ENCODE data around the gene ANXA9. TPM values are rescaled to one million over a fixed set of nuclear protein-coding genes. Genes with fewer than 3 reads are reported as not detected.

ANXA9 gene
- total RNA-seq, 1 donor = 0.10 TPM

DNA sequence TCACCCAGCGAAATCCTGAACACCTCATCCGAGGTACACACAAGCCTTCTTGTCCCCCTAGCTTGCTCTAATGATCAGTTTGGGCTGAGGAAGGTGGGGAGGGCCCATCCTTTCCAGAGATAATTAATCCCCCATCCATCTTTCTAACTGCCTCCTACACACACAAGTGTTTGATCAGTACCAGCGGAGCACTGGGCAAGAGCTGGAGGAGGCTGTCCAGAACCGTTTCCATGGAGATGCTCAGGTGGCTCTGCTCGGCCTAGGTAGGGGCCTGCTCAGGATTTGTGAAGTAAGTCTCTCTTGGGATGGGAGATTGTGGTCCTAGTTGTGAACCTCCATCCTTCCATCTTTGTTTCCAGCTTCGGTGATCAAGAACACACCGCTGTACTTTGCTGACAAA is 5.8 kb downstream of the ANXA9 start:
- H3K4me1 ChIP-seq (ENCODE audit: insufficient read depth, low read length) = no peaks in the 10 kb centered on the region

DNA sequence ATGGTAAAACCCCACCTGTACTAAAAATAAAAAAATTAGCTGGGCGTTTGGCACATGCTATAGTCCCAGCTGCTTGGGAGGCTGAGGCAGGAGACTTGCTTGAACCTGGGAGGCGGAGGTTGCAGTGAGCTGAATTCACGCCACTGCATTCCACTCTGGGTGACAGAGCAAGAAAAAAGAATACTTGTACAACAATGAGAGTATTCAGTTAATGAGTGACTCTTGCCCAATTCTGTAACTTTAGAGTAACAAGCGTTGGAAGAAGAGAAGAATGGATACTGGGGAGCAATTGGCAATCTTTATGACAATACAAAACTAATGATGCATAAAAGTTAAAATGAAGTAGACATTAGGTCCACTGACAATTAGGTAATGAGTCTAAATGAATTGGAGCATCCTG is 10.5 kb downstream of the ANXA9 start:
- no peak overlapping the region for H3K4me3 ChIP-seq (ENCODE audit: low read length)
- no peaks in the 10 kb centered on the region for H3K27me3 ChIP-seq (ENCODE audit: insufficient read depth, low read length)
- H3K4me1 ChIP-seq (ENCODE audit: insufficient read depth, low read length) = no peaks in the 10 kb centered on the region

More for the DNA sequence above, 5.8 kb downstream of the ANXA9 start:
- Histone ChIP-seq H3K9me3 (ENCODE audit: low read depth, low read length) (no peaks in the 10 kb centered on the region), H3K4me3 (ENCODE audit: low read length) (no peak overlapping the region), H3K27me3 (ENCODE audit: insufficient read depth, low read length) (no peaks in the 10 kb centered on the region)

DNA sequence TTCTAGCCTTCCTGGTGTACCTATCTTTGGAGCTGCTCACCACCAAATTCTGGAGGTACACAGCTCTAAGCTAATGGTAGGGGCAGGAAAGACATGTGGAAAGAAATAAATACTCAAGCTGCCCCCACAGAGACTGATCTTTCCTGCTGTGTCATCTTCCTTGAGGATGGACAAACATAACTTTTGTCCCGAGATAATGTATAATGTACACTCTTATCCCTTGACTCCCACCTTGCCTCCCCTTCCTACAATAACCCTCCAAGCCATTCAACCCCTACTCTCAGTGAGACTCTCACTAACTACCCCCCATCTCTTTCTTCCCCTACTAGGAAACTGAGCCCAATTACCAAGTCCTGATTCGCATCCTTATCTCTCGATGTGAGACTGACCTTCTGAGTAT is 12.2 kb downstream of the ANXA9 start:
- H3K27me3 ChIP-seq (ENCODE audit: insufficient read depth, low read length) = no peaks in the 10 kb centered on the region
- no peaks in the 10 kb centered on the region for H3K9me3 ChIP-seq (ENCODE audit: low read depth, low read length)
- H3K4me3 ChIP-seq (ENCODE audit: low read length) = no peak overlapping the region
- H3K4me1 ChIP-seq (ENCODE audit: insufficient read depth, low read length) = peaks cover 5% of the 10 kb centered on the region

More for the DNA sequence above, 10.5 kb downstream of the ANXA9 start:
- no peaks in the 10 kb centered on the region for H3K9me3 ChIP-seq (ENCODE audit: low read depth, low read length)

DNA sequence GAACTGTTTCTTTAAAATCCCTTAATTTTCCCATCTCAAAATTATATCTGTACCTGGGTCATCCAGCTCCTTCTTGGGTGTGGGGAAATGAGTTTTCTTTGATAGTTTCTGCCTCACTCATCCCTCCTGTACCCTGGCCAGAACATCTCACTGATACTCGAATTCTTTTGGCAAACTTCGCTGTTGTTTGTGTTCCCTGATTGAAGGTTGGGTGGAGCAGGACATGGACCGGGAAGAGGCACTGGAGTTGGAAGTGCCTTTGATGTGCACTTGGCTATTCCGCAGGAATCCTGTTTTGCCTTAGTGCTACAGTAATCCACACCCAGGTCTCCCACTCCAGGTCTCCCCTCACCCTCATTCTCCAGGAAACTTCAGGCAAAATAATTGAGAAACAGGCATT is 13.4 kb downstream of the ANXA9 start:
- Histone ChIP-seq H3K4me3 (ENCODE audit: low read length) (no peak overlapping the region), H3K9me3 (ENCODE audit: low read depth, low read length) (no peaks in the 10 kb centered on the region), H3K4me1 (ENCODE audit: insufficient read depth, low read length) (peaks cover 17% of the 10 kb centered on the region), H3K27me3 (ENCODE audit: insufficient read depth, low read length) (no peaks in the 10 kb centered on the region)

DNA sequence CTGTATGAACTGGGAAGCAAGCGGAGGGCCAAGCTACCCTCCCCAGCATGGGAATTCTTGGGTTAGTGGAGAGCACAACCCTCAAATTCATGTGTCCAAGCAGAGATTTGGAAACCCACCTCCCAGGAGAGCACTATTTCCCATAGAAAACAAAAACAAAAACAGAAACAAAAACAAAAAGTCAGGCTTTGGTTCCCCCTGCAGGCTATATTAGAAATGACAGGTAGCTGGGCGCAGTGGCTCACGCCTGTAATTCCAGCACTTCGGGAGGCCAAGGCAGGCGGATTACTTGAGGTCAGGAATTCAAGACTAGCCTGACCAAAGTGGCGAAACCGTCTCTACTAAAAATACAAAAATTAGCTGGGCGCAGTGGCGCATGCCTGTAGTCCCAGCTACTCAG is 13.8 kb downstream of the ANXA9 start:
- Histone ChIP-seq H3K4me3 (ENCODE audit: low read length) (no peak overlapping the region), H3K4me1 (ENCODE audit: insufficient read depth, low read length) (peaks cover 22% of the 10 kb centered on the region), H3K27me3 (ENCODE audit: insufficient read depth, low read length) (no peaks in the 10 kb centered on the region), H3K9me3 (ENCODE audit: low read depth, low read length) (no peaks in the 10 kb centered on the region)

DNA sequence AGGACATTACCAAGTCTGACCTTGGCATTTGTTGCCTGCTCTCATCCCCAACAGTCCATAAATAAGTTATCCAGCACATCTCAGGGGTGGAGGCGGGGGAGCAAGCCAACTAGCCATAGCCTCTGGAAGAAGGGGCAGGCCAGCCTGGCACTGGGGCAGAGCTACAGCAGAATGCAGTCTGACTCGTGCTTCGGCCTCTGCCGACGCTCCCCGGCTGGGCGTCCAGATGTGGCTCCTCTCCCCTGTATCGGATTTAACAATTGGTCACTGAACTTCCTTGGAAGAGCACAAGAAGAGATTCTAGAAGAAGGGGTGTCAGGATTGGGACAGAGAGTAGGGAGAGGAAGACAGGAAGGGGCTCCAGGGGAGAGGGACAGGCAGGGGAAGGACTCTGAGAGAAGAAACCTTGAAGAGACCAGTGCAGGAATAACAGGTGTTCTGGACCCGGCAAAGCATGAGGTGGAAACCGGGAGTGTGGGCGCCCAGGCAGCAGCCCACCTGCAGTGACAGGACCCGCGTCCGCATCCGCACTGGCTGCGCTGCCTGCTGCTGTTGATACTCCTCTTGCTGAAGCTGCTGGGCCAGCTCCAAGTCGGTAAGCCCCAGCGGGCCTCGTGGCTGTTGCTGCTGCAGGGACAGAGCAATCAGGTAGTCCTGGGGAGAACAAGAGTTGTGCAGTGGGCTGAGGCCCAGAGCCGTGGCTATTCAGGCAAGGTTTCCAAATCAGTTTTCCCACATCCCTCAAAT is 15.2 kb downstream of the ANXA9 start:
- H3K4me1 ChIP-seq (ENCODE audit: insufficient read depth, low read length) = peaks cover 36% of the 10 kb centered on the region
- no peak overlapping the region for H3K4me3 ChIP-seq (ENCODE audit: low read length)
- H3K9me3 ChIP-seq (ENCODE audit: low read depth, low read length) = no peaks in the 10 kb centered on the region
- no peaks in the 10 kb centered on the region for H3K27me3 ChIP-seq (ENCODE audit: insufficient read depth, low read length)

DNA sequence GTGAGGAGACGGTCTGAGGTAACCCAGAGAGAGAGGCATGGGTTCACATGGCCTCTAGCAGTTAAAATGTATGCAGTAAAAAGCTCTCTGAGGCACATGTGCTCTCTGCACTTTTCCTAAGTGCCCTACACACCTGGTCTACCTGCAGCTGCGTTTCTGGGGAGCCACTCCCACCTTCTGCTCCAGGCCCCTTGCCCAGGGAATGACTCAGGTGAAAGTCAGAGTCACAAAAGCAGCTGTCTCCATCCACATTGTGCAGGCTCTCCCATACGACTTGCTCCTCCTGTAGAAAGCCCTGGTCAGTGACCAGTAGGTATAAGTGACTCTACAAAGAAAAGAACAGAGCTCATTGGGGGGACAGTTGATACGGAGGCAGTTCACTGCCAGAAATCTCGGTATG is 15.9 kb downstream of the ANXA9 start:
- Histone ChIP-seq H3K4me3 (ENCODE audit: low read length) (no peak overlapping the region), H3K9me3 (ENCODE audit: low read depth, low read length) (no peaks in the 10 kb centered on the region), H3K27me3 (ENCODE audit: insufficient read depth, low read length) (no peaks in the 10 kb centered on the region)

DNA sequence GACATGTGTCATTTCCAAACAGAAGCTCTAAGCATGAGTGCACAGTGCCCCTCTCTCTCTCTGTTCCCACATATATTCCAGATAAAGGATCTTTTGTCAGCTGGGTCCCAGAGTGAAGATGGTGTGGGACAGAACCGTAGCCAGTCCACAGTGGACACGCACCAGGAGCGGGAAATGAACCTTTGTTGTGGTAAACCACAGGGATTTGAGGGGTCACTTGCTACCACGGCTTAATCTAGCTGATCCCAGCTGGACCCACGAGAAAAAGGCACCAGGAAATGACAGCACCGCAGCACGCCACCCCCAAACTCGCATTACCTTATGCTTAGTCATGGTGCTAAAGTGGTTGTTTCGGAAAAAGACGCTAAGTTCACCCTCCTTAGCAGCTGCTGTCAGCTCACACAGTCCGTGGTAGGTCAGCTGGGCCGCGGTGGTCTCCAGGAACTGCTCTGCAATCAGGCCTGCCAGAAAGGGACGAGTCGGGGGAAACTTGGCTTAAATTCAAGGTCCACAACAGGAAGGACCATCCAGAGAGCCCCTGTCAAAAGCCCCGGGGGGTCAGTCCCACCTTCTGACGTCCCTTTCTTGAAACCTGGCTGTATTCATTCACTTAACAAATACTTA is 17.1 kb downstream of the ANXA9 start:
- no peaks in the 10 kb centered on the region for H3K9me3 ChIP-seq (ENCODE audit: low read depth, low read length)
- H3K27me3 ChIP-seq (ENCODE audit: insufficient read depth, low read length) = no peaks in the 10 kb centered on the region
- H3K4me3 ChIP-seq (ENCODE audit: low read length) = no peak overlapping the region
- peaks cover 54% of the 10 kb centered on the region for H3K4me1 ChIP-seq (ENCODE audit: insufficient read depth, low read length)

More for the DNA sequence above, 15.9 kb downstream of the ANXA9 start:
- peaks cover 42% of the 10 kb centered on the region for H3K4me1 ChIP-seq (ENCODE audit: insufficient read depth, low read length)

DNA sequence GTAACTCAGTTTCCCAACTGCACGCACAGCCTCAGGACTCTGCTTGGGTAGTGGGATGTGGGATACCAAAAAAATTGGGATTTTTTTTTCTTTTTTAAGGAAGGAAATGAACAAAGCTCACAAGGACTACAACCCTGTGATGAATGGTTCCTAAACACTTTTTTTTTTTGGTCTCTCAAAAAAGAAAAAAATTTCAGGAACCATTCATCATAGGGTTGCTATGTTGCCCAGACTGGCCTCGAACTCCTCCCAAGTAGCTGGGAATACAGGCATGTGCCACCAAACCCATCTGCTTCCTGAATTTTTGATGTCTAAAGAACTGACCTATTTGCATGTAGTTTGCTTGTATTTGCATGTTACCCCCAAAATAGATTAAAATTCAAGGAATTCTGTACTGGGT is 17.8 kb downstream of the ANXA9 start:
- Histone ChIP-seq H3K4me1 (ENCODE audit: insufficient read depth, low read length) (peaks cover 62% of the 10 kb centered on the region), H3K27me3 (ENCODE audit: insufficient read depth, low read length) (no peaks in the 10 kb centered on the region), H3K4me3 (ENCODE audit: low read length) (no peak overlapping the region), H3K9me3 (ENCODE audit: low read depth, low read length) (no peaks in the 10 kb centered on the region)

DNA sequence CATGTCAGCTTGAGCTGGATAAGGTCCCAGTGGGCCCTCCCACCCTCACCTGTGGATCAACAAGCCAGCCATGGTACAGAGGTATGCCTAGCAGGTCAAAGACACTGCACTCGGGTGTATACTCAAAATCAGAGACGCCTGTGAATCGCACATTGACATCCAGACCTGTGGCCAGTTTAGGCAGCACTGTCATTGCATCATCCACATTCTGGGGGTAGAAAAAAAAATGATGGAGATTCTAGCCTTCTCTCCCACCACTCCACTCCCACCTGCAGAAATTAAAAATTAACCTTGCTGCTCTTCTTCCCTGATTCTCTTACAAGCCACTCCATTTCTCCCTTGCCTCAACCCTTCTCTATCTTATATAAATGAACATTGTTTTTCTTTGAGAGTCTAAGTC is 18.3 kb downstream of the ANXA9 start:
- no peak overlapping the region for H3K4me3 ChIP-seq (ENCODE audit: low read length)
- peaks cover 67% of the 10 kb centered on the region for H3K4me1 ChIP-seq (ENCODE audit: insufficient read depth, low read length)
- H3K27me3 ChIP-seq (ENCODE audit: insufficient read depth, low read length) = no peaks in the 10 kb centered on the region
- H3K9me3 ChIP-seq (ENCODE audit: low read depth, low read length) = no peaks in the 10 kb centered on the region

DNA sequence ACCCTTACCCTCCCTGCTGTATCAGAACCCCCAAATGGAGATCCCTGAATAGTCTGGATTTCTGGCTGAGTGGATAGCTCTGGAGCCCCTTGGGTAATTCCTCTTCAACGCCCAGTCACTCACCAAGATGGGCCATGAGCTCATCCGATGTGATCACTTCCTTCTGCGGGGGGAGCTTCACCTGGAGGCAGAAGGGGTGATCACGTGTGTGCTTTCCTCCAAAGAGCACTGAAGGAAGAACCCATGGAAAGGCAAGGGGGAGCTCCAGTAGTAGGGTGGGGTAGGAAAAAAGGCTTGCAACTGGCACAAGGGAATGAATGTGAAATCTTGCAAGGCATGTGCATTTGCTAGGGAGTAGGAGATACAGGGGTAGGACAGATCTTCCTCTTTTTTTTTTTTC is 19.5 kb downstream of the ANXA9 start:
- no peaks in the 10 kb centered on the region for H3K27me3 ChIP-seq (ENCODE audit: insufficient read depth, low read length)
- H3K4me3 ChIP-seq (ENCODE audit: low read length) = no peak overlapping the region
- no peaks in the 10 kb centered on the region for H3K9me3 ChIP-seq (ENCODE audit: low read depth, low read length)
- H3K4me1 ChIP-seq (ENCODE audit: insufficient read depth, low read length) = peaks cover 79% of the 10 kb centered on the region

DNA sequence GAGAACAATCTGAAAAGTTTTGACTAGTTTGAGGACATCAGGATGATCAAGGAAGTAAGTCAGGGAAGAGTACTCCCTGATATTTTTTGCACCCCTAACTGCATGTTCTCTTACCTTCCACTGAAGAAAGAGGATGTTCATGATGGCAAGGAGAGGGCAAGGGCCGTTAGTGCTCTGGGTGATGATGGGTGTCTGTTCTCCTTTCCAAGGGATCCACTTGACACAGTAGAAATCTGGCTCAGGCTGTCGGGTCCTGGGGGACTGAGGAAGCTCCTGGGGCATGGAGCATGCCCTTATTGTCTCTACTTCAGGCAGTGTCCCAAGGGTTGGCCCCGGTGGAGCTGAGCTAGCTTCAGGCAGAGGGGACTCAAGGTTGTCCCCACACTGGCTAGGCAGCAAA is 20.0 kb downstream of the ANXA9 start:
- Histone ChIP-seq H3K9me3 (ENCODE audit: low read depth, low read length) (no peaks in the 10 kb centered on the region), H3K4me1 (ENCODE audit: insufficient read depth, low read length) (peaks cover 83% of the 10 kb centered on the region), H3K4me3 (ENCODE audit: low read length) (no peak overlapping the region), H3K27me3 (ENCODE audit: insufficient read depth, low read length) (no peaks in the 10 kb centered on the region)

DNA sequence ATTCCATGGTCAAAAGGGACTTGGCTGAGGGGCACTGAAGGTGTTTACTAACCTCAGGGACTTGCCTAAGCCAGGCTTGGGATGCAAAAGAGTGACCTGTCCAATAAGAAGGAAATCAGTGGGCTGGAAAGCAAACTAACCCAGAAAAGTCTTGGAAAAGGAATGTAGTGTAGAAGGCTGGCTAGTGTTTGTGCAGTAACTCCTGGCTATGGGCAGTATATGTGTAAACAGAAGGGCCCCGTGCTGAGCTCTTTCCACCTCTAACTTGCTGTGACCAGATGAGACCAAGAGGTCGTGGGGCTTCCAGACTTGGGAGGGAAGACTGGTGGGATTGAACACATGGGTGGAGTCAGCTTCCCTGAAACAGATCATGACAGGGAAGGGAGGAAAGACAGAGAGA is 20.5 kb downstream of the ANXA9 start:
- Histone ChIP-seq H3K4me3 (ENCODE audit: low read length) (no peak overlapping the region), H3K9me3 (ENCODE audit: low read depth, low read length) (no peaks in the 10 kb centered on the region), H3K4me1 (ENCODE audit: insufficient read depth, low read length) (peaks cover 89% of the 10 kb centered on the region), H3K27me3 (ENCODE audit: insufficient read depth, low read length) (no peaks in the 10 kb centered on the region)

DNA sequence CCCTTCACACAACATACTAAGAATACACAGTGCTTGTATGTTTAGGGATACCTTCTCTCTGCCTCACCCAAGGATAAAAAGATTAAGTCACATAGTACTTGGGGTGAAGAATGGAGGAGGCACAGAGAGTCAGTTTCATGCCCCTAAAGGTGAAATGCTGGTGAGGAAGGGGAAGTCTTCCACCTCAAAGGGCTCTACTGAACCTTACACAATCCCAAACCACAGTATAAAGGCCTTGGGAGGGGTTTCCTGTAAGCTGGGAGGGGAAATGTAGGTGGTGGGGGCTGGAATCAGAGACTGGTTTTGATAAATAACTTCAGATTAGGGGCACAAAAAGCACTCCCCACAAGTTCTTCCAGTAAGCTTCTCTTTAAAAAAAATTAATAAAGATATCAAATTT is 21.1 kb downstream of the ANXA9 start:
- H3K4me3 ChIP-seq (ENCODE audit: low read length) = peak overlapping the region; percentile 28
- no peaks in the 10 kb centered on the region for H3K27me3 ChIP-seq (ENCODE audit: insufficient read depth, low read length)
- no peaks in the 10 kb centered on the region for H3K9me3 ChIP-seq (ENCODE audit: low read depth, low read length)
- H3K4me1 ChIP-seq (ENCODE audit: insufficient read depth, low read length) = peaks cover 93% of the 10 kb centered on the region

DNA sequence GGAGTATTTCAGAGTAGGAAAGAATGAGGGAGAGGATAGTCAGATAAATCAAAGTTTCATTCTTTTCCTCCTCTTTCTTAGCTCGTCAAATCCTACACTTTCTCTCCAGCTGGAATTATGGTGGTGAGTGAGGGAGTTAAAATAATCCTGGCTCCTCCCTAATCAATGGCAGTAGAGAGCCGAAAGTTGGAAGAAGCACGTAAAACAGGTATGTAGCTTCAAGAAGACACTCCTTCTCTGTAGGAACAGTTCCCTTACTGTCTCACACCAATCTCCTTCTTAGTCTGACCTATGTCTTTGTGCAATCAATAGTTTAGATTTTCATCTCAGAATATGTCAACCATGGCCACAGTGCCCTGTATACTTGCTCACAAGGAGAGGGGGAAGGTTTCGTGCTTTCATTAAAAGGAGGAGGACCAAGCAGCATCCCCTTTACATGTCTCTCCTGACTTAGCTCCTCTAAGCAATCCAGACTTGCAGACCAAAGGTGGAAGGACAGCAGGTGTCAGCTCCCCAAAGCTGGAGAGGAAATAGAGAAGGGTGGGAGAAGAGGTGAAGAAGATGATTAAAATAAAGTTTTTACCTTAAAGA is 23.7 kb downstream of the ANXA9 start:
- Histone ChIP-seq H3K4me3 (ENCODE audit: low read length) (peak overlapping the region; percentile 59), H3K27me3 (ENCODE audit: insufficient read depth, low read length) (no peaks in the 10 kb centered on the region), H3K9me3 (ENCODE audit: low read depth, low read length) (no peaks in the 10 kb centered on the region)

More for the DNA sequence above, 23.7 kb downstream of the ANXA9 start:
- peaks cover 95% of the 10 kb centered on the region for H3K4me1 ChIP-seq (ENCODE audit: insufficient read depth, low read length)

Measured in mononuclear cell (primary cell).